Adrenal gland (tissue), 12 donors: Measurements from ENCODE around the gene SEC24A. TPM values are rescaled to one million over a fixed set of nuclear protein-coding genes. Genes with fewer than 3 reads are reported as not detected.
"Not testable (repeated sequence)": the region's sequence is repeated elsewhere in the genome, so short reads cannot be mapped to it uniquely, and the experiment has no call there.

Experiments used
- DNase-seq, 7 donors: peaks; one replicate each; pipeline ENCODE4 v3.0.0-alpha.2; 2019 to 2020
- H3K27ac ChIP-seq, 5 donors: fragments of 200-600 bp; sonication (generic) in 4 of 5; 1 replicate in 3 of 5; 2 replicates in 2 of 5; pipeline versions ENCODE4 v1.5.1 to v1.8.0; 2016 to 2020; ENCODE audit warnings: mild to moderate bottlenecking in 1 of 5
- H3K27me3 ChIP-seq: fragments of 200-600 bp; 2 replicates; pipeline ENCODE4 v1.8.0; 2021
- H3K36me3 ChIP-seq, 2 donors: fragments of 200-600 bp; replicated peaks in 1 of 2; 1 replicate in 1 of 2; 2 replicates in 1 of 2; pipeline versions ENCODE4 v1.5.1 to v1.8.0; 2018 to 2022
- H3K4me1 ChIP-seq, 2 donors: fragments of 200-600 bp; replicated peaks in 1 of 2; 1 replicate in 1 of 2; 2 replicates in 1 of 2; pipeline versions ENCODE4 v1.5.1 to v1.8.0; 2018 to 2021
- H3K4me3 ChIP-seq, 4 donors: fragments of 200-600 bp; sonication (generic) in 3 of 4; one replicate each; pipeline ENCODE4 v1.5.1; 2016 to 2018
- H3K9me3 ChIP-seq, 3 donors: fragments of 200-600 bp; sonication (generic) in 1 of 3; replicated peaks in 1 of 3; 1 replicate in 2 of 3; 2 replicates in 1 of 3; pipeline versions ENCODE4 v1.5.1 to v1.8.0; 2016 to 2021
- CTCF ChIP-seq, 6 experiments: fragments of 450-650 bp in 4 of 6; fragments of 200-600 bp in 2 of 6; sonication (generic) in 1 of 6; IDR thresholded peaks; 1 replicate in 5 of 6; 2 replicates in 1 of 6; pipeline versions ENCODE4 v1.5.1 to v1.8.0; 2016 to 2021; ENCODE audit warnings: antibody characterized with exemption in 6 of 6, mild to moderate bottlenecking in 2 of 6, moderate library complexity in 1 of 6
- POLR2A ChIP-seq, 2 donors: fragments of 450-650 bp; IDR thresholded peaks; one replicate each; pipeline ENCODE4 v1.6.1; 2017; ENCODE audit warnings: antibody characterized with exemption in 2 of 2, mild to moderate bottlenecking in 2 of 2, moderate library complexity in 1 of 2
- WGBS, 4 donors: extraction: QIAGEN DNeasy Blood & Tissue Kit in 2 of 4; methylation state at CpG; one replicate each; pipeline versions ENCODE4 v1.1.5 to v1.1.7; 2013 to 2017; 5-methylcytosine and 5-hydroxymethylcytosine counted together
- intact Hi-C, 2 donors: fragments of 100-400 bp; cut with DNase I; formaldehyde crosslinking; loops; one replicate each; pipeline versions ENCODE4 v1.14.1 to v1.15.0; 2022 to 2023
- polyA plus RNA-seq, 3 donors: library from polyadenylated mRNA; stranded (reverse); fragments of 200-250 nt in 2 of 3; fragments of 350-450 nt in 1 of 3; fragmentation: Illumina TruSeq in 1 of 3; extraction: RNeasy Lipid Tissue Mini Kit (QIAGEN cat#74804) in 1 of 3; gene quantifications; one replicate each; pipeline ENCODE4 v1.2.3, GENCODE V29; 2013 to 2014
- total RNA-seq, 9 donors: library from RNA; depleted of rRNA in 4 of 9; stranded (reverse); fragments of >200 nt in 4 of 9; fragments of 120-200 nt in 1 of 9; fragmentation: NEBNext Ultra II Directional in 1 of 9; extraction: Animal tissue kit (Norgen Biotek cat#: 25700) in 1 of 9; gene quantifications; one replicate each; pipeline versions ENCODE4 v1.1.0 to v1.2.4, GENCODE V29; 2013 to 2023
- donor health status: healthy with polysubstance abuse.
- donor health status: Bipolar disorder and iron deficiency.
- donor health status: DM: yes; HTN: yes; CAD: no.
- donor health status: DM: no; HTN: no; CAD: no.
- donor health status: DM: no; HTN: no; CAD: no.
- donor health status: DM: yes; HTN: yes; CAD: no.

Gene SEC24A
- total and polyA plus RNA-seq, 12 donors = 2.3 to 67.8 (median 27.0) TPM

- DNase-seq = no peak
- H3K36me3 ChIP-seq = no peaks in the 10 kb centered on the region
- intact Hi-C loops = no loop called here
- no peak overlapping the region for H3K4me3 ChIP-seq
- no peaks in the 10 kb centered on the region for H3K9me3 ChIP-seq
- no peaks in the 10 kb centered on the region for H3K27me3 ChIP-seq
- no peak overlapping the region for H3K27ac ChIP-seq
- 92 to 96% (median 94%) methylated on average over 4 of the region's 4 CpGs for WGBS, 4 donors
- no peak for TF ChIP-seq POLR2A (IDR thresholded peaks at IDR 0.05)
- TF ChIP-seq CTCF (IDR thresholded peaks at IDR 0.05) = no peak
- no peaks in the 10 kb centered on the region for H3K4me1 ChIP-seq
Measured at GRCh38 chr5:134638760-134639201, 9.8 kb upstream of the SEC24A start.

- no peaks in the 10 kb centered on the region for H3K27me3 ChIP-seq
- WGBS, 4 donors = 82 to 91% (median 85%) methylated on average over 6 of the region's 6 CpGs
- no peak overlapping the region for H3K4me3 ChIP-seq
- TF ChIP-seq CTCF (IDR thresholded peaks at IDR 0.05) (no peak), POLR2A (IDR thresholded peaks at IDR 0.05) (no peak)
- H3K36me3 ChIP-seq = no peaks in the 10 kb centered on the region
- peaks cover 4 to 21% of the 10 kb centered on the region in 2 donors for H3K4me1 ChIP-seq
- no peak for DNase-seq
- no peak overlapping the region for H3K27ac ChIP-seq
- no peaks in the 10 kb centered on the region for H3K9me3 ChIP-seq
- intact Hi-C loops = no loop called here
Measured at GRCh38 chr5:134642931-134643530, 5.6 kb upstream of the SEC24A start.

- TF ChIP-seq CTCF (IDR thresholded peaks at IDR 0.05) (no peak), POLR2A (IDR thresholded peaks at IDR 0.05) (no peak)
- peak overlapping the region; percentile 63 to 98 (median 95) for H3K27ac ChIP-seq
- 6 to 7% (median 6%) methylated on average over 15 of the region's 15 CpGs for WGBS, 4 donors
- intact Hi-C loops = no loop called here
- H3K4me1 ChIP-seq = peaks cover 10 to 50% of the 10 kb centered on the region in 2 donors
- no peaks in the 10 kb centered on the region for H3K9me3 ChIP-seq
- H3K27me3 ChIP-seq = no peaks in the 10 kb centered on the region
- H3K36me3 ChIP-seq = no peaks in the 10 kb centered on the region
- DNase-seq = peak in 4 of 7 donors; percentile 22 to 50 (median 32)
- H3K4me3 ChIP-seq = peak overlapping the region; percentile 2 to 90 (median 75)
Measured at GRCh38 chr5:134647750-134648424, 698 bp upstream of the SEC24A start.

GRCh38 chr5:134649163-134649835 is 714 bp downstream of the SEC24A start:
- intact Hi-C loops = no loop called here
- TF ChIP-seq POLR2A (IDR thresholded peaks at IDR 0.05) (no peak), CTCF (IDR thresholded peaks at IDR 0.05) (no peak)
- 0 to 2% (median 1%) methylated on average over 8 to 18 of the region's 18 CpGs for WGBS, 4 donors
- peak in 4 of 7 donors; percentile 44 to 76 (median 65) for DNase-seq
- Histone ChIP-seq H3K27ac (peak overlapping the region; percentile 63 to 98 (median 95)), H3K36me3 (no peaks in the 10 kb centered on the region), H3K4me1 (peaks cover 14 to 50% of the 10 kb centered on the region in 2 donors), H3K4me3 (peak overlapping the region; percentile 74 to 90 (median 76)), H3K27me3 (no peaks in the 10 kb centered on the region), H3K9me3 (no peaks in the 10 kb centered on the region)

GRCh38 chr5:134650660-134651059 is 2.1 kb downstream of the SEC24A start:
- H3K36me3 ChIP-seq, intact Hi-C loops, H3K4me3 ChIP-seq, H3K27me3 ChIP-seq, H3K9me3 ChIP-seq, DNase-seq: not testable (repeated sequence)
- WGBS, 4 donors = 68 to 78% (median 72%) methylated on average over 6 of the region's 6 CpGs
- peaks cover 14 to 50% of the 10 kb centered on the region in 2 donors for H3K4me1 ChIP-seq
- peak overlapping the region in 1 of 5 donors; percentile 97 for H3K27ac ChIP-seq
